IPS DF 6.9 (cell line): ENCODE data around the gene HLA-G.
"Not testable (repeated sequence)": the region's sequence is repeated elsewhere in the genome, so short reads cannot be mapped to it uniquely, and the experiment has no call there.

Experiments
- DNase-seq: peaks from one replicate; pipeline ENCODE4 v3.0.0-alpha.2; 2013; ENCODE audit warnings: low read depth, low spot score
- H3K27ac ChIP-seq: one replicate; pipeline ENCODE4 v1.5.1; 2013; ENCODE audit warnings: low read length, control low read depth
- H3K27me3 ChIP-seq: 2 replicates; pipeline ENCODE4 v1.6.1; 2013; ENCODE audit warnings: mild to moderate bottlenecking, low read length; ENCODE audit not compliant: control insufficient read depth, insufficient read depth
- H3K36me3 ChIP-seq: 2 replicates; pipeline ENCODE4 v1.6.1; 2013; ENCODE audit warnings: low read length; ENCODE audit not compliant: control insufficient read depth, insufficient read depth
- H3K4me1 ChIP-seq: 2 replicates; pipeline ENCODE4 v1.6.1; 2013; ENCODE audit warnings: low read length; ENCODE audit not compliant: control insufficient read depth, insufficient read depth
- H3K4me3 ChIP-seq: 2 replicates; pipeline ENCODE4 v1.5.1; 2013; ENCODE audit warnings: mild to moderate bottlenecking, low read length
- H3K9me3 ChIP-seq: 2 replicates; pipeline ENCODE4 v1.6.1; 2013; ENCODE audit warnings: low read length, inconsistent platforms; ENCODE audit not compliant: control insufficient read depth, insufficient read depth
- WGBS: extraction: QIAGEN DNeasy Blood & Tissue Kit; methylation state at CpG from one replicate; pipeline ENCODE4 v1.1.7; 2013; ENCODE audit warnings: mixed read lengths, missing lambda C conversion rate; ENCODE audit not compliant: insufficient read length, insufficient coverage; 5-methylcytosine and 5-hydroxymethylcytosine counted together

The HLA-G gene

GRCh38 chr6:29870104-29870503, 42.5 kb downstream of the HLA-G start:
- no peaks in the 10 kb centered on the region for H3K9me3 ChIP-seq
- no peak overlapping the region for H3K4me3 ChIP-seq
- WGBS = no CpG with 5 or more reads among the region's 2 CpGs
- H3K36me3 ChIP-seq = no peaks in the 10 kb centered on the region
- H3K27ac ChIP-seq = no peak overlapping the region
- H3K4me1 ChIP-seq = no peaks in the 10 kb centered on the region; the same call in 1 of the 2 replicates
- DNase-seq = no peak
- H3K27me3 ChIP-seq = no peaks in the 10 kb centered on the region

DNA sequence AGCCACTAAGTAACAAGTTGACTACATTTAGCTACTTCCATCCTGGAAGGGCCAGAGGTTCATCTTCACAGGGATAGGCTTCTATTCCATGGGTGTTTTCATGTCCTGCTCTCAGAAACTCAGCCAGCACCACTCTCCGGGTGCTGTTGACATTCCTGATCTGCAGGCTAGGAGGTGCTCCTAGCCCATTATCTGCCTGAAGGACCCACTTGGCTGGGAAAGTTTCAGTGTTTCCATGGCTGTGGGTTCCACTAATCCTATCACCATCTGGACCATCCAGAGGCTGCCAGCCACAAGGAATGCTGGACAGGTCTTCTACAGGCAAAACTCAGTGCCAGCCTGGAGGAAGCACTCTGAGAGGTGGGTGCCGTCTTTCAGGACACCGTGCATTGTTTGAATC, 45.2 kb downstream of the HLA-G start:
- Histone ChIP-seq H3K36me3 (no peaks in the 10 kb centered on the region), H3K9me3 (no peaks in the 10 kb centered on the region), H3K27me3 (no peaks in the 10 kb centered on the region), H3K4me3 (no peak overlapping the region), H3K27ac (no peak overlapping the region), H3K4me1 (no peaks in the 10 kb centered on the region; the same call in 1 of the 2 replicates)
- no peak for DNase-seq
- WGBS = no CpG with 5 or more reads among the region's 3 CpGs

DNA sequence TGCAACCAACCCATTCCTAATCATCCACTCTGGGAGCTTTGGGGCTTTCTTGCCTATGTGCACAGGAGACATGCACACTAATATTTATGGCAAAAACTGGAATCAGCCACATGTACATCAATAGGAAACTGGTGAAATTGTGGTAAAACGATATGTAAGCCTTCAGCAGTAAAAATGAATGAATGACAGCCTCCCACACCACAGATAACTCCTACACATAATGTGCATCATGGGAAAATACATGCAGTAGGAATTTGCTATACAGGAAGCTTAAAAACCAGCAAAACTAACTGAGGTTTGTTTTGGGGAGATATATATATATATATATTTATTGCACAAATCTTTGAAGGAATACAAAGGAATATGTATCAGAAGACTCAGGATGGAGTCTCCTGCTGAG, 47.6 kb downstream of the HLA-G start:
- no peaks in the 10 kb centered on the region for H3K27me3 ChIP-seq
- no peak overlapping the region for H3K27ac ChIP-seq
- H3K36me3 ChIP-seq = no peaks in the 10 kb centered on the region
- WGBS = no CpG with 5 or more reads among the region's 1 CpG
- no peak overlapping the region for H3K4me3 ChIP-seq
- no peaks in the 10 kb centered on the region for H3K9me3 ChIP-seq
- DNase-seq = no peak
- H3K4me1 ChIP-seq = no peaks in the 10 kb centered on the region

DNA sequence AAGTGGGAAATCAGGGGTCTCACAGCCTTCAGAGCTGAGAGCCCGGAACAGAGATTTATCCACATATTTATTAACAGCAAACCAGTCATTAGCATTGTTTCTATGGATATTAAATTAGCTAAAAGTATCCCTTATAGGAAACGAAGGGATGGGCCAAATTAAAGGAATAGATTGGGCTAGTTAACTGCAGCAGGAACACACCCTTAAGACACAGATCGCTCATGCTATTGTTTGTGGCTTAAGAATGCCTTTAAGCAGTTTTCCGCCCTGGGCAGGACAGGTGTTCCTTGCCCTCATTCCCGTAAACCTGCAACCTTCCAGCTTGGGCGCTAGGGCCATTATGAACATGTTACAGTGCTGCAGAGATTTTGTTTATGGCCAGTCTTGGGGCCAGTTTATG, 48.1 kb downstream of the HLA-G start:
- not testable (repeated sequence) for DNase-seq, H3K27ac ChIP-seq, H3K27me3 ChIP-seq, H3K36me3 ChIP-seq, H3K9me3 ChIP-seq, H3K4me1 ChIP-seq, H3K4me3 ChIP-seq
- WGBS = no CpG with 5 or more reads among the region's 6 CpGs
